ENCODE data around the gene BCL10.

DNA sequence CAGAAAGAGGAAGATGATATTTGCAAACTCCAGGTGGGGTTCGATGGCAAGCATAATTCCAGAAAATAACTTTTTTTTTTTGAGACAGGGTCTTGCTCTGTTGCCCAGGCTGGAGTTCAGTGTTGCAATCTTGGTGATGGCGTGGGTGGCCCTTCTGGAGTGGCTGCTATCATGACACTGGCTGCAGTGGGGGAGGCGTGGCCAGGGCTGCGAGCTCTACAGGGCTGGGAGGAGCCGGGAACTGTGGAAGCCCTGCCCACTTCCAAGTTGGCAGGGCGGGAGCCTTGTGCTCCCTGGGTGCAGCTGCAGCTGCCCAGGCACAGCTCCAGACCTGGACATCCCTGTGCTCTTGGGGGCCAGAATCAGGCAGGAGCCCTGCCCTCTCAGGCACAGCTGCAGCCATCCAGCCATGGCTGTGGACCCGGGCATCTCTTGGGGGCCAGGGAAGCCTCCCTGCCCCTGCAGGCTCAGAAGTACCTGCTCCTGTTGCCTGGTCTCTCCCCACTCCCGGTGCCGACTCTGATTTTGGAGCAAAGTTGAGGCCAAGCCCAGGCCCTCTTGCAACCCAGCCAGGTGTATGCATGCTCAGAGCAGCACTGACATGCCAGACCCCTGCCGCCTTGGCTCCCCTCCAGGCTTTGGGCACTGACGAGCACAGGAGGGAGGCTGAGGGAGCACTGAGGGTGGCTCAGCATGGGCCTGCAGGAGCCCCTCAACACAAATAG, 7.2 kb upstream of the BCL10 start:
- no peak for TF ChIP-seq CTCF (IDR thresholded peaks at IDR 0.05; ENCODE audit: poor library complexity, severe bottlenecking)
- no peak for TF ChIP-seq EZH2 (IDR thresholded peaks at IDR 0.05; ENCODE audit: borderline replicate concordance, insufficient read depth, low read length, poor library complexity, severe bottlenecking)
- TF ChIP-seq POLR2AphosphoS5 (IDR thresholded peaks at IDR 0.05), result no peak
- TF ChIP-seq EP300 (conservative IDR thresholded peaks at IDR 0.05; ENCODE audit: poor library complexity, severe bottlenecking), result no peak
- no peak for TF ChIP-seq RAD21 (conservative IDR thresholded peaks at IDR 0.05)
- no peak for TF ChIP-seq SMC3 (conservative IDR thresholded peaks at IDR 0.05; ENCODE audit: poor library complexity)
- no peak for TF ChIP-seq TAF1 (IDR thresholded peaks at IDR 0.05; ENCODE audit: low read depth)
- TF ChIP-seq REST (IDR thresholded peaks at IDR 0.05; ENCODE audit: borderline replicate concordance), result no peak
